Measurements from ENCODE around the gene TAF5L. TPM values are rescaled to one million over a fixed set of nuclear protein-coding genes. Genes with fewer than 3 reads are reported as not detected.

Gene TAF5L
- total and polyA plus RNA-seq, 2 of the 13 experiments (the other 11 are each of a cell fraction or from before 2014, with no cell fraction given): 10.8 to 18.2 TPM

- H3K27ac ChIP-seq (ENCODE audit: extremely low read length, insufficient read depth, low read length): no peak overlapping the region
- POLR2A ChIA-PET: no interaction called here
Observed at GRCh38 chr1:229578168-229579058, 47.5 kb downstream of the TAF5L start.

More at GRCh38 chr1:229578168-229579058, 47.5 kb downstream of the TAF5L start:
- H2AFZ ChIP-seq (ENCODE audit: low read length): no peak overlapping the region
- H3K36me3 ChIP-seq (replicated peaks in 1 of 2; ENCODE audit: control insufficient read depth in 1 of 2, insufficient read depth in 2 of 2, low read length in 2 of 2): no peaks in the 10 kb centered on the region
- no peak overlapping the region for H3K4me3 ChIP-seq (replicated peaks in 1 of 3; ENCODE audit: insufficient read depth in 1 of 3, low read depth in 2 of 3, low read length in 3 of 3)
- no TSS peak for BruUV-seq (replicated peaks)
- peaks cover 39% of the 10 kb centered on the region for H3K4me1 ChIP-seq (ENCODE audit: insufficient read depth, low read length)
- no peaks in the 10 kb centered on the region for H3K79me2 ChIP-seq (ENCODE audit: insufficient read depth, low read length)
- no peak for TF ChIP-seq NR3C1 (CRISPR knock-in tag; IDR thresholded peaks at IDR 0.05)
- TF ChIP-seq YY1 (IDR thresholded peaks at IDR 0.05; ENCODE audit: insufficient read depth, insufficient replicate concordance, low read depth, low read length): no peak
- TF ChIP-seq HMGA1 (CRISPR knock-in tag; conservative IDR thresholded peaks at IDR 0.05): no peak
- peak; percentile 90 for TF ChIP-seq ZNF512 (CRISPR knock-in tag; IDR thresholded peaks at IDR 0.05)
- no peak for TF ChIP-seq DBP (CRISPR knock-in tag; IDR thresholded peaks at IDR 0.05; ENCODE audit: not compliant biosample characterization)
- TF ChIP-seq BRCA1 (CRISPR knock-in tag; IDR thresholded peaks at IDR 0.05): no peak
- in situ Hi-C loops (cut with HindIII; ENCODE audit: extremely low pct_ligation_motif_present, low pct_unique_long_range_greater_than_20kb): no loop called here
- H3K9ac ChIP-seq (ENCODE audit: insufficient read depth, low read depth, low read length): no peak overlapping the region
- WGBS (ENCODE audit: low lambda C conversion rate): 73% methylated on average over 14 of the region's 14 CpGs
- CTCF ChIA-PET (ENCODE audit: low intra/inter-chr PET ratio, low total read pairs): no interaction called here
- peak overlapping the region; percentile 44 for H3K4me2 ChIP-seq (ENCODE audit: low read depth, low read length)
- ATAC-seq: no peak
- no peak for DNase-seq (ENCODE audit: low spot score)
- FAIRE-seq: no peak
- H4K20me1 ChIP-seq (ENCODE audit: insufficient read depth, low read length): no peaks in the 10 kb centered on the region
- no peaks in the 10 kb centered on the region for H3K9me3 ChIP-seq (ENCODE audit: low read length)
- no peaks in the 10 kb centered on the region; a peak in 1 of 5 replicates for H3K27me3 ChIP-seq (ENCODE audit: control insufficient read depth in 1 of 2, insufficient read depth in 2 of 2, low read length in 2 of 2)
- intact Hi-C loops (cut with micrococcal nuclease; ENCODE audit: unreplicated experiment): no loop called here
